Measurements from ENCODE around the gene PALLD. TPM values are rescaled to one million over a fixed set of nuclear protein-coding genes. Genes with fewer than 3 reads are reported as not detected.
A peak's percentile ranks its signal among the peaks of the same experiment; 100 is the strongest.

PALLD gene
- total RNA-seq, 1 donor from 2014 or later: 179 TPM

- Histone ChIP-seq H3K27me3 (no peaks in the 10 kb centered on the region), H3K36me3 (no peaks in the 10 kb centered on the region), H3K4me1 (peaks cover 15% of the 10 kb centered on the region), H3K9me3 (no peaks in the 10 kb centered on the region), H3K27ac (no peak overlapping the region), H3K4me3 (no peak overlapping the region)
- TF ChIP-seq, protein P1, sequence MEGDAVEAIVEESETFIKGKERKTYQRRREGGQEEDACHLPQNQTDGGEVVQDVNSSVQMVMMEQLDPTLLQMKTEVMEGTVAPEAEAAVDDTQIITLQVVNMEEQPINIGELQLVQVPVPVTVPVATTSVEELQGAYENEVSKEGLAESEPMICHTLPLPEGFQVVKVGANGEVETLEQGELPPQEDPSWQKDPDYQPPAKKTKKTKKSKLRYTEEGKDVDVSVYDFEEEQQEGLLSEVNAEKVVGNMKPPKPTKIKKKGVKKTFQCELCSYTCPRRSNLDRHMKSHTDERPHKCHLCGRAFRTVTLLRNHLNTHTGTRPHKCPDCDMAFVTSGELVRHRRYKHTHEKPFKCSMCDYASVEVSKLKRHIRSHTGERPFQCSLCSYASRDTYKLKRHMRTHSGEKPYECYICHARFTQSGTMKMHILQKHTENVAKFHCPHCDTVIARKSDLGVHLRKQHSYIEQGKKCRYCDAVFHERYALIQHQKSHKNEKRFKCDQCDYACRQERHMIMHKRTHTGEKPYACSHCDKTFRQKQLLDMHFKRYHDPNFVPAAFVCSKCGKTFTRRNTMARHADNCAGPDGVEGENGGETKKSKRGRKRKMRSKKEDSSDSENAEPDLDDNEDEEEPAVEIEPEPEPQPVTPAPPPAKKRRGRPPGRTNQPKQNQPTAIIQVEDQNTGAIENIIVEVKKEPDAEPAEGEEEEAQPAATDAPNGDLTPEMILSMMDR (IDR thresholded peaks at IDR 0.05): no peak
- DNase-seq: no peak
- ATAC-seq: no peak
- intact Hi-C loops (cut with DNase I): loop anchor here (10.0 kb wide), 2 partner anchors 123 to 193 kb away; no protein-coding TSS in a partner anchor
These were observed 214.6 kb downstream of the PALLD start for GRCh38 chr4:168711197-168712140.

DNA sequence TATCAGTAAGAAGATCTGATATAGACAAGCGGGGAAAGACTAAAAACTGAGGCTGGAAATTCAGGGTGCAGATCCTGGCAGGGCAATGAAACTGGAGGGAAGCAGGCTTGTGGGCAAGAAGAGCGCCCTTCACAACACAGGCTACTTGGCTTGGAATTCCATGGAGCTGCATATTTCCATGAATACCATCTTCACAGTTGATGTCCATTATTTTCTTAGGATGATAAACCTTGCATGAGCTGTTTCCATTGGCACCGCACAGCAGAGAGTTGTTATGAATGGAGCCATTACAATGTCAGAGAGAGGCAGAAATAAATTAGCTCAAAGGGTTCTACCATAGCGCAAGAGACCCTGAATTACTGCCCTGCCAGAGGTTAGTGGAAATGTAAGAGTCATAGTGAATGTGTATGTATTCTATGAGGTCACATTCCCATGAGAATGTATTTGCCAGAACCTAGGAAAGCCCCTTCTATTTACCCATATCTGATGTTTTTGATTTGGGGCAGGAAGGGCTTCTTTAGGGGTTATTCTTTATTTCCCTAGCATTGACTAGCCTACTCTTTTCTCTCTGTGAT, 215.6 kb downstream of the PALLD start:
- Histone ChIP-seq H3K4me1 (peaks cover 21% of the 10 kb centered on the region), H3K27ac (no peak overlapping the region), H3K9me3 (no peaks in the 10 kb centered on the region), H3K27me3 (no peaks in the 10 kb centered on the region), H3K36me3 (no peaks in the 10 kb centered on the region), H3K4me3 (no peak overlapping the region)
- no peak for DNase-seq
- no peak for ATAC-seq
- intact Hi-C loops (cut with DNase I): loop anchor here (10.0 kb wide), 2 partner anchors 122 to 192 kb away; no protein-coding TSS in a partner anchor
- TF ChIP-seq, protein P1 (IDR thresholded peaks at IDR 0.05): no peak

DNA sequence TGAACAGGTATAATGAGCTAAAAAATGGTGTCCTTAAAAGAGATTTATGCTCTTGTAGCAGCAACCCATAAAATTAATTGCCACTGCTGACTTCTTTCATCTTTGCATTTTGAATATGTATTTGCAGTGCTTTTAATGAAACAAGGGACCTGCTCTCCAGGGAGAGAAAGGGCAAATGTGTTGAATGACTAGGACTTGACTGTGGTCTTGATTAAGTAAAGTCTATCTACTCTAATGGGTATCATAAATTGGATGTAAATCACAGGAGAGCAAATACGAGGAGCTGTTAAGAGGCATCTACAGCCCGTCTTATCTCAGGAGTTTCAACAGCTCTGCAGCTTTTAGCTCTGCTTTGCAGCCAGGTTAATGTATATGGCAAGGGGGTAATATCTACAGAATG, 216.4 kb downstream of the PALLD start:
- DNase-seq: no peak
- intact Hi-C loops (cut with DNase I): loop anchor here (10.0 kb wide), 2 partner anchors 122 to 192 kb away; no protein-coding TSS in a partner anchor
- TF ChIP-seq, protein P1 (IDR thresholded peaks at IDR 0.05): no peak
- no peaks in the 10 kb centered on the region for H3K27me3 ChIP-seq
- no peaks in the 10 kb centered on the region for H3K9me3 ChIP-seq
- no peaks in the 10 kb centered on the region for H3K36me3 ChIP-seq
- peaks cover 25% of the 10 kb centered on the region for H3K4me1 ChIP-seq
- no peak overlapping the region for H3K27ac ChIP-seq
- ATAC-seq: no peak
- no peak overlapping the region for H3K4me3 ChIP-seq

DNA sequence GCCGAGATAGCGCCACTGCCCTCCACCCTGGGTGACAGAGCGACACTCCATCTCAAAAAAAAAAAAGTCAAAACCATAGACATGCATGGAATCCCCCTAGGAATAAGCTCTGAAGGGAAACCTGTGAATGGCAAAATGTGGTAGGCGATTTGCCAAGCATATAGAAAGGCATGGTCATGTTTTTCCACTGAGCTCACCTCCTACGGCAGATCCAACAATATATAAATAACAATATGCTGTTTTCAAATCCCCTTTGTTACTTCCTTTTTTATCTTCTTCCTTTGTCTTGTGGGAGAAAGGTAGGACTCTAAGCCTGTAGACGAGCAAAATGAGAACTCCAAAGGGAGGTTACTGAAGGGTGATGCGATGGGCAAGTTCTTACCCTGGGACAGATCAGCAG, 219.0 kb downstream of the PALLD start:
- Histone ChIP-seq H3K4me3 (no peak overlapping the region), H3K9me3 (no peaks in the 10 kb centered on the region), H3K27me3 (no peaks in the 10 kb centered on the region), H3K4me1 (peaks cover 19% of the 10 kb centered on the region), H3K27ac (peak overlapping the region; percentile 43), H3K36me3 (no peaks in the 10 kb centered on the region)
- intact Hi-C loops (cut with DNase I): loop anchor here (10.0 kb wide), 2 partner anchors 119 to 189 kb away; no protein-coding TSS in a partner anchor
- TF ChIP-seq, protein P1 (IDR thresholded peaks at IDR 0.05): no peak
- no peak for DNase-seq
- no peak for ATAC-seq

DNA sequence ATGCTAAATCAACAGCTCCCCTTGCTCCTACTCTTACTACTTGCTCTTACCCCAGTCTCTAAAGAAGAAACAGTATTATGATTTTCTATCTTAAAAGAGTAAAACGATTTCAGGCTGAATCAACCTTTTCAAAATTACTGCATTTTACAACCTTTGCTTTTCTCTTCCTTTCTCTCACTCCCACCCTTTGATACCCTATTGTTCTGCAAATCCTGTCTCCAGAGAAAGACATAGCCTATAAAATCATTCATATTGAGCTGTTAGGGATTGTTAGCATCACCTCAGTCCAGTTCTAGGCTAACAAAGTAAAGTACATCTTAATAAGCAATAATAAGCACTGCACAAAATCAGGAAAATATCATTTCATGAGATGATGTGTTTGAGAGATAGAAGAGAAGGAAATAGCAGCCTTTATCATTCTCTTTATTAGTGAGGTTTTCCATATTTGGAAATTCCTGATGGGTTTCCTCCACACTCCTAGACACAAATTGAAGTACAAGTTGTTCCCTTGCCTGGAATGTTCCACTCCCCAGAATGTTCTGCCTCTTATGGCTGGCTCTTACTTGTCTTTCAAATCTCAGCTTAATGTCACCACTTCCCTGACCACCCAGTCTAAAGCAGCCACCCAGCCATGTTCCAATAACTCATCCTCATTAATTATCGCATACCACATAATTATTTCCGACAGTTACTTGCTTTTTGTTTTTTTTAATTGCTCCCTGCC, 219.7 kb downstream of the PALLD start:
- Histone ChIP-seq H3K27ac (peak overlapping the region; percentile 65), H3K9me3 (no peaks in the 10 kb centered on the region), H3K36me3 (no peaks in the 10 kb centered on the region), H3K27me3 (no peaks in the 10 kb centered on the region), H3K4me3 (no peak overlapping the region), H3K4me1 (peaks cover 16% of the 10 kb centered on the region)
- intact Hi-C loops (cut with DNase I): loop anchor here (10.0 kb wide), 2 partner anchors 118 to 188 kb away; no protein-coding TSS in a partner anchor
- TF ChIP-seq, protein P1 (IDR thresholded peaks at IDR 0.05): no peak
- DNase-seq (no peak), ATAC-seq (peak; percentile 91)

All from upper lobe of right lung (tissue), 1 donor.